Ishikawa (cell line): ENCODE results near the gene NPR2.

Source experiments
- CEBPB ChIP-seq: IDR thresholded peaks from 2 replicates; pipeline ENCODE4 v1.6.1; 2012
- CREB1 ChIP-seq: IDR thresholded peaks from 2 replicates; pipeline ENCODE4 v1.6.1; 2012; ENCODE audit warnings: low read depth
- EGR1 ChIP-seq: IDR thresholded peaks from 2 replicates; pipeline ENCODE4 v1.6.1; 2012
- EP300 ChIP-seq: IDR thresholded peaks from 2 replicates; pipeline ENCODE4 v1.6.1; 2012; ENCODE audit warnings: borderline replicate concordance
- NFIC ChIP-seq: IDR thresholded peaks from 2 replicates; pipeline ENCODE4 v1.6.1; 2012
- RAD21 ChIP-seq: IDR thresholded peaks from 2 replicates; pipeline ENCODE4 v1.6.1; 2012; ENCODE audit warnings: low read depth
- REST ChIP-seq: IDR thresholded peaks from 2 replicates; pipeline ENCODE4 v1.6.1; 2012; ENCODE audit warnings: low read depth, mild to moderate bottlenecking
- TCF12 ChIP-seq: IDR thresholded peaks from 2 replicates; pipeline ENCODE4 v1.6.1; 2012; ENCODE audit warnings: low read depth
- TEAD4 ChIP-seq: IDR thresholded peaks from 2 replicates; pipeline ENCODE4 v1.6.1; 2012
- YY1 ChIP-seq: IDR thresholded peaks from 2 replicates; pipeline ENCODE4 v1.6.1; 2012; ENCODE audit warnings: low read depth
- TF ChIP-seq, protein P1 (sequence below): IDR thresholded peaks from 2 replicates; pipeline ENCODE4 v1.6.1; 2012
- TF ChIP-seq, protein P2 (sequence below): IDR thresholded peaks from 2 replicates; pipeline ENCODE4 v1.6.1; 2012

DNA sequence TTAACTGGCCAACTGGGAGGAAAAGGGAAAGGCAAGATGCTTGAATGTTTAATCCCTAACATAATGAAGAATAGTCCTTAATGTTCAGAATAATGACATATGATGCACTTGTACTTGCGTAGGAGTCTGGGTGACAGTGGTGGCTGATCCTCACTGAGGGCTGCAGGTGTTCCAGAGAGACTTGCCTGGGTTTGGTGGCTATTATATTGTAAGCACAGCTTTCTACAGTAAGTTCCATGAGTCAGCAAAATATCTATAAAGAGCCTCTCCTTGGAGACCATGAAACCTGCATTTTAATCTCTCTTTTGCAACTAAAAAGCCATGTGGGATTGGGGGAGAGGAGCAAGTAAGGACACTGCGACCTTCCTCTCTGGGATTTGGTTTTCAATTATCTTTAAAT, 1.9 kb upstream of the NPR2 start:
- no peak for TF ChIP-seq EGR1
- TF ChIP-seq NFIC, result no peak
- TF ChIP-seq CEBPB, result no peak
- no peak for TF ChIP-seq TEAD4
- no peak for TF ChIP-seq CREB1
- TF ChIP-seq YY1, result no peak
- TF ChIP-seq EP300, result no peak
- TF ChIP-seq TCF12, result no peak
- TF ChIP-seq REST, result no peak
- TF ChIP-seq RAD21, result no peak
- TF ChIP-seq, protein P1, sequence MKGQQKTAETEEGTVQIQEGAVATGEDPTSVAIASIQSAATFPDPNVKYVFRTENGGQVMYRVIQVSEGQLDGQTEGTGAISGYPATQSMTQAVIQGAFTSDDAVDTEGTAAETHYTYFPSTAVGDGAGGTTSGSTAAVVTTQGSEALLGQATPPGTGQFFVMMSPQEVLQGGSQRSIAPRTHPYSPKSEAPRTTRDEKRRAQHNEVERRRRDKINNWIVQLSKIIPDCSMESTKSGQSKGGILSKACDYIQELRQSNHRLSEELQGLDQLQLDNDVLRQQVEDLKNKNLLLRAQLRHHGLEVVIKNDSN, result no peak
- TF ChIP-seq, protein P2, sequence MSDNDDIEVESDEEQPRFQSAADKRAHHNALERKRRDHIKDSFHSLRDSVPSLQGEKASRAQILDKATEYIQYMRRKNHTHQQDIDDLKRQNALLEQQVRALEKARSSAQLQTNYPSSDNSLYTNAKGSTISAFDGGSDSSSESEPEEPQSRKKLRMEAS, result no peak
